Measurements from ENCODE around the gene ARFGAP1. TPM values are rescaled to one million over a fixed set of nuclear protein-coding genes. Genes with fewer than 3 reads are reported as not detected.

The ARFGAP1 gene
- total and polyA plus RNA-seq, 2 experiments from 2014 or later, result 41.5 to 95.5 TPM

DNA sequence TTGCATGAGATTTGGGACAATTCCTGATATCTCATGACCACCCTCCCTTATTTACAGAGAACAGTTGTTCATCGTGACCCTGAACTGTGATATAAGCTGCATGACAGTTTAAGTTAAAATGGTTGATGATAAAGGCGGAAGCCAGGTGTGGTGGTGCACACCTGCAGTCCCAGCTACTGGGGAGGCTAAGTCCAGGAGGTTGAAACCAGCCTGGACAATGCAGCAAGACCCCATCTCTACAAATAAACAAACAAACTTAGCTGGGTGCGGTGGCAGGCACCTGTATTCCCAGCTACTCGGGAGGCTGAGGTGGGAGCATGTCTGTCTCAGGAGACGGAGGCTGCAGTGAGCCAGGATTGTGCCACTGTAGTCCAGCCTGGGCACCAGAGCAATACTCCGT is 44.4 kb downstream of the ARFGAP1 start (continued):
- TF ChIP-seq, protein P1, sequence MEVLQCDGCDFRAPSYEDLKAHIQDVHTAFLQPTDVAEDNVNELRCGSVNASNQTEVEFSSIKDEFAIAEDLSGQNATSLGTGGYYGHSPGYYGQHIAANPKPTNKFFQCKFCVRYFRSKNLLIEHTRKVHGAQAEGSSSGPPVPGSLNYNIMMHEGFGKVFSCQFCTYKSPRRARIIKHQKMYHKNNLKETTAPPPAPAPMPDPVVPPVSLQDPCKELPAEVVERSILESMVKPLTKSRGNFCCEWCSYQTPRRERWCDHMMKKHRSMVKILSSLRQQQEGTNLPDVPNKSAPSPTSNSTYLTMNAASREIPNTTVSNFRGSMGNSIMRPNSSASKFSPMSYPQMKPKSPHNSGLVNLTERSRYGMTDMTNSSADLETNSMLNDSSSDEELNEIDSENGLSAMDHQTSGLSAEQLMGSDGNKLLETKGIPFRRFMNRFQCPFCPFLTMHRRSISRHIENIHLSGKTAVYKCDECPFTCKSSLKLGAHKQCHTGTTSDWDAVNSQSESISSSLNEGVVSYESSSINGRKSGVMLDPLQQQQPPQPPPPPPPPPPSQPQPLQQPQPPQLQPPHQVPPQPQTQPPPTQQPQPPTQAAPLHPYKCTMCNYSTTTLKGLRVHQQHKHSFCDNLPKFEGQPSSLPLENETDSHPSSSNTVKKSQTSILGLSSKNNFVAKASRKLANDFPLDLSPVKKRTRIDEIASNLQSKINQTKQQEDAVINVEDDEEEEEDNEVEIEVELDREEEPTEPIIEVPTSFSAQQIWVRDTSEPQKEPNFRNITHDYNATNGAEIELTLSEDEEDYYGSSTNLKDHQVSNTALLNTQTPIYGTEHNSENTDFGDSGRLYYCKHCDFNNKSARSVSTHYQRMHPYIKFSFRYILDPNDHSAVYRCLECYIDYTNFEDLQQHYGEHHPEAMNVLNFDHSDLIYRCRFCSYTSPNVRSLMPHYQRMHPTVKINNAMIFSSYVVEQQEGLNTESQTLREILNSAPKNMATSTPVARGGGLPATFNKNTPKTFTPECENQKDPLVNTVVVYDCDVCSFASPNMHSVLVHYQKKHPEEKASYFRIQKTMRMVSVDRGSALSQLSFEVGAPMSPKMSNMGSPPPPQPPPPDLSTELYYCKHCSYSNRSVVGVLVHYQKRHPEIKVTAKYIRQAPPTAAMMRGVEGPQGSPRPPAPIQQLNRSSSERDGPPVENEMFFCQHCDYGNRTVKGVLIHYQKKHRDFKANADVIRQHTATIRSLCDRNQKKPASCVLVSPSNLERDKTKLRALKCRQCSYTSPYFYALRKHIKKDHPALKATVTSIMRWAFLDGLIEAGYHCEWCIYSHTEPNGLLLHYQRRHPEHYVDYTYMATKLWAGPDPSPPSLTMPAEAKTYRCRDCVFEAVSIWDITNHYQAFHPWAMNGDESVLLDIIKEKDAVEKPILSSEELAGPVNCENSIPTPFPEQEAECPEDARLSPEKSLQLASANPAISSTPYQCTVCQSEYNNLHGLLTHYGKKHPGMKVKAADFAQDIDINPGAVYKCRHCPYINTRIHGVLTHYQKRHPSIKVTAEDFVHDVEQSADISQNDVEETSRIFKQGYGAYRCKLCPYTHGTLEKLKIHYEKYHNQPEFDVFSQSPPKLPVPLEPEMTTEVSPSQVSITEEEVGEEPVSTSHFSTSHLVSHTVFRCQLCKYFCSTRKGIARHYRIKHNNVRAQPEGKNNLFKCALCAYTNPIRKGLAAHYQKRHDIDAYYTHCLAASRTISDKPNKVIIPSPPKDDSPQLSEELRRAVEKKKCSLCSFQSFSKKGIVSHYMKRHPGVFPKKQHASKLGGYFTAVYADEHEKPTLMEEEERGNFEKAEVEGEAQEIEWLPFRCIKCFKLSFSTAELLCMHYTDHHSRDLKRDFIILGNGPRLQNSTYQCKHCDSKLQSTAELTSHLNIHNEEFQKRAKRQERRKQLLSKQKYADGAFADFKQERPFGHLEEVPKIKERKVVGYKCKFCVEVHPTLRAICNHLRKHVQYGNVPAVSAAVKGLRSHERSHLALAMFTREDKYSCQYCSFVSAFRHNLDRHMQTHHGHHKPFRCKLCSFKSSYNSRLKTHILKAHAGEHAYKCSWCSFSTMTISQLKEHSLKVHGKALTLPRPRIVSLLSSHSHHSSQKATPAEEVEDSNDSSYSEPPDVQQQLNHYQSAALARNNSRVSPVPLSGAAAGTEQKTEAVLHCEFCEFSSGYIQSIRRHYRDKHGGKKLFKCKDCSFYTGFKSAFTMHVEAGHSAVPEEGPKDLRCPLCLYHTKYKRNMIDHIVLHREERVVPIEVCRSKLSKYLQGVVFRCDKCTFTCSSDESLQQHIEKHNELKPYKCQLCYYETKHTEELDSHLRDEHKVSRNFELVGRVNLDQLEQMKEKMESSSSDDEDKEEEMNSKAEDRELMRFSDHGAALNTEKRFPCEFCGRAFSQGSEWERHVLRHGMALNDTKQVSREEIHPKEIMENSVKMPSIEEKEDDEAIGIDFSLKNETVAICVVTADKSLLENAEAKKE (CRISPR knock-in tag; IDR thresholded peaks at IDR 0.05), result no peak

DNA sequence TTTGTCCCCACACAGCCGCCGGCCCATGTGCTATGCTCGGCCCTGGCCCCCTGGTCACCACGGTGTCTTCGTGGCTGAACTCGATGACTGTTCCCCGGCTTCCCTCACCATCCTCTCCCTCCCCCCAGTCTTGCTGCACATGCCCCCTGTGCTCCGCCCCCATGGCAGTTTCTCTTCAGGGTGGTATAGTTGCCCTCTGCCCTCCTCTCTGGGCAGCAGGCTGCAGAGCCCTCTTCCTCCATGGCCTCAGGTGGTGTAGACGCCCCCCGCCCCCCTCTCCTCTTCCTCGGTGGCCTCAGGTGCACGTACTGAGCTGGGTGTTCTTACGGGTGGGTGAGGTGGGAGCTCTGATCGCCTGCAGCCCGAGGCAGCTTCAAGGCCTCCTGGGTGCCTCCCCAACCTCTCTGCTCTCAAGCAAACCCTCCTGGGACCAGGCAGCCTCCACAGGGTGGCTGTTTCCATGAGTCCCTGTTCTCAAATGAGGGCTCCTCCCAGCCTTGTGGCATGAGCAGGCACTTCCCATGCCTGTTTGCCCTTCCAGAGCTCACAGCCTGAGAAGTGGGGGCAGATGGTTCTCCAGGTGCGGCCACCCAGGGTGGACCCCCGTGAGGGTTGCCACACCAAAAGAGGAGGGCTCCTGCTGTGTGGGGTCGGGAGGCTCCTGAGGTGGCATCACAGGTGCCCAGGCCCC is 45.1 kb downstream of the ARFGAP1 start:
- Mint-ChIP-seq H3K27me3 (ENCODE audit: insufficient read depth, low read depth, poor library complexity) (no peaks in the 10 kb centered on the region), H3K9me3 (no peaks in the 10 kb centered on the region), H3K4me3 (no peak overlapping the region), H3K27ac (no peak overlapping the region), H3K36me3 (ENCODE audit: low read depth) (no peaks in the 10 kb centered on the region), H3K4me1 (no peaks in the 10 kb centered on the region)
- ATAC-seq (no peak), DNase-seq (ENCODE audit: low spot score) (no peak)
- Histone ChIP-seq H3K4me1 (ENCODE audit: insufficient read depth) (no peaks in the 10 kb centered on the region), H2AFZ (no peak overlapping the region), H3K27me3 (ENCODE audit: insufficient read depth) (no peaks in the 10 kb centered on the region), H3K4me3 (no peak overlapping the region), H3F3A (replicated peaks; ENCODE audit: low read depth) (no peaks in the 10 kb centered on the region), H4K20me1 (replicated peaks; ENCODE audit: insufficient read depth) (no peaks in the 10 kb centered on the region), H3K36me3 (ENCODE audit: insufficient read depth) (no peaks in the 10 kb centered on the region), H3K27ac (ENCODE audit: low read depth) (no peak overlapping the region), H3K4me2 (no peak overlapping the region), H3K79me2 (replicated peaks; ENCODE audit: insufficient read depth) (no peaks in the 10 kb centered on the region), H3K9me2 (ENCODE audit: insufficient read depth) (no peaks in the 10 kb centered on the region)
- TF ChIP-seq EZH2phosphoT487 (IDR thresholded peaks at IDR 0.05; ENCODE audit: unreplicated experiment) (no peak), EZH2 (IDR thresholded peaks at IDR 0.05; ENCODE audit: low read depth, unreplicated experiment) (no peak), JUNB (IDR thresholded peaks at IDR 0.05; ENCODE audit: unreplicated experiment) (no peak), STAT1 (IDR thresholded peaks at IDR 0.05; ENCODE audit: unreplicated experiment) (no peak), CREB1 (CRISPR knock-in tag; IDR thresholded peaks at IDR 0.05; ENCODE audit: low read depth) (no peak), POLR2AphosphoS5 (IDR thresholded peaks at IDR 0.05; ENCODE audit: low read depth) (no peak), NANOG (IDR thresholded peaks at IDR 0.05; ENCODE audit: borderline replicate concordance) (no peak), ZNF331 (CRISPR knock-in tag; IDR thresholded peaks at IDR 0.05; ENCODE audit: low read depth) (no peak), ZNF114 (CRISPR knock-in tag; IDR thresholded peaks at IDR 0.05) (no peak)
- TF ChIP-seq, protein P2, sequence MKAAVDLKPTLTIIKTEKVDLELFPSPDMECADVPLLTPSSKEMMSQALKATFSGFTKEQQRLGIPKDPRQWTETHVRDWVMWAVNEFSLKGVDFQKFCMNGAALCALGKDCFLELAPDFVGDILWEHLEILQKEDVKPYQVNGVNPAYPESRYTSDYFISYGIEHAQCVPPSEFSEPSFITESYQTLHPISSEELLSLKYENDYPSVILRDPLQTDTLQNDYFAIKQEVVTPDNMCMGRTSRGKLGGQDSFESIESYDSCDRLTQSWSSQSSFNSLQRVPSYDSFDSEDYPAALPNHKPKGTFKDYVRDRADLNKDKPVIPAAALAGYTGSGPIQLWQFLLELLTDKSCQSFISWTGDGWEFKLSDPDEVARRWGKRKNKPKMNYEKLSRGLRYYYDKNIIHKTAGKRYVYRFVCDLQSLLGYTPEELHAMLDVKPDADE (IDR thresholded peaks at IDR 0.05), result no peak
- TF ChIP-seq, protein P3, sequence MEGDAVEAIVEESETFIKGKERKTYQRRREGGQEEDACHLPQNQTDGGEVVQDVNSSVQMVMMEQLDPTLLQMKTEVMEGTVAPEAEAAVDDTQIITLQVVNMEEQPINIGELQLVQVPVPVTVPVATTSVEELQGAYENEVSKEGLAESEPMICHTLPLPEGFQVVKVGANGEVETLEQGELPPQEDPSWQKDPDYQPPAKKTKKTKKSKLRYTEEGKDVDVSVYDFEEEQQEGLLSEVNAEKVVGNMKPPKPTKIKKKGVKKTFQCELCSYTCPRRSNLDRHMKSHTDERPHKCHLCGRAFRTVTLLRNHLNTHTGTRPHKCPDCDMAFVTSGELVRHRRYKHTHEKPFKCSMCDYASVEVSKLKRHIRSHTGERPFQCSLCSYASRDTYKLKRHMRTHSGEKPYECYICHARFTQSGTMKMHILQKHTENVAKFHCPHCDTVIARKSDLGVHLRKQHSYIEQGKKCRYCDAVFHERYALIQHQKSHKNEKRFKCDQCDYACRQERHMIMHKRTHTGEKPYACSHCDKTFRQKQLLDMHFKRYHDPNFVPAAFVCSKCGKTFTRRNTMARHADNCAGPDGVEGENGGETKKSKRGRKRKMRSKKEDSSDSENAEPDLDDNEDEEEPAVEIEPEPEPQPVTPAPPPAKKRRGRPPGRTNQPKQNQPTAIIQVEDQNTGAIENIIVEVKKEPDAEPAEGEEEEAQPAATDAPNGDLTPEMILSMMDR (conservative IDR thresholded peaks at IDR 0.05; ENCODE audit: low read depth in 2 of 2), result no peak
- TF ChIP-seq, protein P4, sequence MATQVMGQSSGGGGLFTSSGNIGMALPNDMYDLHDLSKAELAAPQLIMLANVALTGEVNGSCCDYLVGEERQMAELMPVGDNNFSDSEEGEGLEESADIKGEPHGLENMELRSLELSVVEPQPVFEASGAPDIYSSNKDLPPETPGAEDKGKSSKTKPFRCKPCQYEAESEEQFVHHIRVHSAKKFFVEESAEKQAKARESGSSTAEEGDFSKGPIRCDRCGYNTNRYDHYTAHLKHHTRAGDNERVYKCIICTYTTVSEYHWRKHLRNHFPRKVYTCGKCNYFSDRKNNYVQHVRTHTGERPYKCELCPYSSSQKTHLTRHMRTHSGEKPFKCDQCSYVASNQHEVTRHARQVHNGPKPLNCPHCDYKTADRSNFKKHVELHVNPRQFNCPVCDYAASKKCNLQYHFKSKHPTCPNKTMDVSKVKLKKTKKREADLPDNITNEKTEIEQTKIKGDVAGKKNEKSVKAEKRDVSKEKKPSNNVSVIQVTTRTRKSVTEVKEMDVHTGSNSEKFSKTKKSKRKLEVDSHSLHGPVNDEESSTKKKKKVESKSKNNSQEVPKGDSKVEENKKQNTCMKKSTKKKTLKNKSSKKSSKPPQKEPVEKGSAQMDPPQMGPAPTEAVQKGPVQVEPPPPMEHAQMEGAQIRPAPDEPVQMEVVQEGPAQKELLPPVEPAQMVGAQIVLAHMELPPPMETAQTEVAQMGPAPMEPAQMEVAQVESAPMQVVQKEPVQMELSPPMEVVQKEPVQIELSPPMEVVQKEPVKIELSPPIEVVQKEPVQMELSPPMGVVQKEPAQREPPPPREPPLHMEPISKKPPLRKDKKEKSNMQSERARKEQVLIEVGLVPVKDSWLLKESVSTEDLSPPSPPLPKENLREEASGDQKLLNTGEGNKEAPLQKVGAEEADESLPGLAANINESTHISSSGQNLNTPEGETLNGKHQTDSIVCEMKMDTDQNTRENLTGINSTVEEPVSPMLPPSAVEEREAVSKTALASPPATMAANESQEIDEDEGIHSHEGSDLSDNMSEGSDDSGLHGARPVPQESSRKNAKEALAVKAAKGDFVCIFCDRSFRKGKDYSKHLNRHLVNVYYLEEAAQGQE (IDR thresholded peaks at IDR 0.05; ENCODE audit: unreplicated experiment), result no peak
